GM21786 (cell line): ENCODE results near the gene PEX11G.

ENCODE experiments used
- ATAC-seq: cut with Tn5 transposase; IDR thresholded peaks from one replicate; pipeline ENCODE4 v1.9.1; 2021; ENCODE audit not compliant: unreplicated experiment

Gene PEX11G

DNA sequence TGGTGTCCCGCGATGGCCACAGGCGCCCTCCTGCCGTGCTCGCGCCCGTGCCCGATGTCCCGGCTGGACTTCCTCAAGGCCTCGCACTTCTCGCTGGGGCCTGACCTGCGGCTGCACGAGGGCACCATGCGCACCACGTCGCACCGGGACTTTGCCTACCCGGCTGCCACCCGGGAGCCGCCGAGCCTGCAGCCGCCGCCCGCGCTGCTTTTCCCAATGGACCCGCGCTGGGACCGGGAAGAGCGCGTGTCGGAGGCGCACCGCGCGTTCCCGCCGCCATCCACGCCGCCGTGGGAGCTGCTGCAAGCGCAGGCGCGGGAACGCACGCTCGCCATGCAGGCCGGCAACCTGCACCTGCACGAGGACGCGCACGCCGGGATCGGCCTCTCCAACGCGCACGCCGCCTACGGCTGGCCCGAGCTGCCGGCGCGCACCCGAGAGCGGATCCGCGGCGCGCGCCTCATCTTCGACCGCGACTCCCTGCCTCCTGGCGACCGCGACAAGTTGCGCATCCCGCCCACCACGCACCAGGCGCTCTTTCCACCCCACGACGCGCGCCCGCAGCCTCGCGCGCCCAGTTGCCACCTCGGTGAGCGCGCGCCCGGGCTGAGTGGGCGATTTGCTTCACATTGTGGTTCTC, 12.1 kb upstream of the PEX11G start:
- no peak for ATAC-seq

DNA sequence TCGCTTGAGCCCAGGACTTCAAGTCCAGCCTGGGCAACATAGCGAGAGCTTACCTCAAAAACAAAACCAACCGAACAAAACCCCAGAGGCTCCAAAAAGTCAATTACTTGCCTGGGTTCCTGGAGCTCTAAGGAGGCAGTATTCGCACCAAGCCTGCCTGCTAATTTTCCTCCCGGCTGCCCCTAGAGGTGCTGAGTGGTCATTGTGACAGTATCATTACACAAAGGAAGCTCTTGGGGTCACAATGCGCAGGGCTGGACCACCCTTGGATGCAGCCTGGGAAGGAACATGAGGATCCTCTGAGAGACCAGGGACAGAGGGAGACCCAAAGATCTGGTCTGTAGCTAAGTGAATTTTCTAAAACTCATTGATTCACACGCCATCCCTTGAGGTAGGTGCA, 8.5 kb upstream of the PEX11G start:
- no peak for ATAC-seq

DNA sequence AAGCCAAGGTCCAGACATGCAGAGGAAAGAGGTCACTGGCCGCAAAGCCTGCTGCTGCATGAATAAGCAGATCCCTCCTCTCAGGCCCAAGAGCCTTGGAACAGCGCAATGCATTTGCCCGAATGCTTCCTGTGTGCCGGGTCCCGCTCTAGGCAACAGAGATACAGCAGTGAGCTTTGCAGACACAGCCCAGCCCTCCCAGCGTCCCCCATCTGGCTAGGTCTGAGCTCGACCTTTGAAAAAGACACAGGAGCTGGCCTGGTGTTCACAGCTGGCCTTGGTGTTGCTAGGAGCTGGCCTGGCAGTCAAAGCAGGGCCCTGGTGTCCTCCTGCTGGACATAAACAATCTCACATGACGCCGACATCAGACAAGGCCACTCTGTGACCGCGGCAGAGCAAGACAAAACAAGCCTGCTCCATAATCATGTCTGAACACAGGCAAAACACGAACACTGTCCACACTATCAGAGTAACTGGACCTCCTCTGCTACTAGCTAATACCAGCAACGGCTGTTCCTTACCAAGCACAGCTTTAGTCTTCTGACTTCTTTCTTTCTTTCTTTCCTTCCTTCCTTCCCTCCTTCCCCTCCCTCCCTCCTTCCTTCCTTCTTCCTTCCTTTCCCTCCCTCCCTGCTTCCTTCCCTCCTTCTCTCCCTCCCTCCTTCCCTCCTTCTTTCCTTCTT, 5.7 kb upstream of the PEX11G start:
- ATAC-seq = no peak

DNA sequence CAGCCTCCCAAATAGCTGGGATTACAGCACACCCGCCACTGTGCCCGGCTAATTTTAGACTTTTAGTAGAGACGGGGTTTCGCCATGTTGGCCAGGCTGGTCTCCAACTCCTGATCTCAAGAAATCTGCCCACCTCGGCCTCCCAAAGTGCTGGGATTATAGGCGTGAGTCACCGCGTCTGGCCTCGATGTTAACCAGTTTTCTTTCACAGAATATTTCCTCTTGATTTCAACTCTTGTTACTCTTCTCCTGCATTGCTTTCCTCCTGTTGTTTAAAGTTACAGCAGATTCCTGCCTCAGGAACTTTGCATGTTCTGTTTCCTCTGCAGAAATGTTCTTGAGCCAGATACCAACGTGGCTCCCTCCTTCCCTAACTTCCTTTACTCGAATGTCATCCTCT, 3.7 kb upstream of the PEX11G start:
- ATAC-seq = no peak

DNA sequence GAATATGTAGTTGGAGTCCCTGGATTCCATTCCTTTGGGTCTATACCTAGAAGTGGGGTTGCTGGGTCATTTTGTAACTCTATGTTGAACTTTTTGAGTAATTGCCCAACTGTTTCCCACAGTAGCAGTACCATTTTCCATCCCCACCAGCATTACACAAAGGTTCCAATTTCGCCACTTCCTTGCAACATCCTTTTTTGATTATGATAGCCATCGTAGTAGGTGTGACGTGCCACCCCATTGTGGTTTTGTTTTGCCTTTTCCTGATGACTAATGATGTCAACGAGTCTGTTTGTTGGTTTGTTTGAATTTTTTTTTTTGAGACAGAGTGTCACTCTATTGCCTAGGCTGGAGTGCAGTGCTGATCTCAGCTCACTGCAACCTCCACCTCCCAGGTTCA, 3.3 kb upstream of the PEX11G start:
- ATAC-seq = no peak

GRCh38 chr19:7489609-7490044, 792 bp upstream of the PEX11G start:
- no peak for ATAC-seq

- ATAC-seq = no peak
Observed at GRCh38 chr19:7486923-7487322, 1.9 kb downstream of the PEX11G start.

GRCh38 chr19:7483720-7484201, 5.1 kb downstream of the PEX11G start:
- no peak for ATAC-seq

- no peak for ATAC-seq
Observed at GRCh38 chr19:7482584-7483439, 6.0 kb downstream of the PEX11G start.

GRCh38 chr19:7480970-7481255, 7.9 kb downstream of the PEX11G start:
- no peak for ATAC-seq

- ATAC-seq = no peak
Observed at GRCh38 chr19:7480222-7480969, 8.4 kb downstream of the PEX11G start.

DNA sequence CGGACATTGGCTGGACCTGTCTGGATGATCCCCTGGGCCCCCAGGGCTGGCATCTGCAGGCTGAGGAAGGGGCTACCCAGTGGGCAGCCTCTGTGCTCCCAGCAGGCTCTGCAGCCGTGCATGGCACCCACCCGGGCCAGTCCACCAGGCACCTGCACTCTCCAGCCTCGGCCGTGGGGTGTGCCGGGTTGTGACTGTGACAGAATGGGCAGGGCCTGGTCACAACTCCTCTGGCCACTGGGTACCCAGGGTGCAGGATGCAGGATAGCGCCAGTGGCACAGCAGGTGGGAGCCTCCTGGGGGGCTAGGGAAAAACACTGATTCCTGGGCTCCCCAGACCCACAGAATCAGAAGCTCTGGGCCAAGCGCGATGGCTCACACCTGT, 10.0 kb downstream of the PEX11G start:
- ATAC-seq = no peak

- ATAC-seq = no peak
Observed at GRCh38 chr19:7478173-7478842, 10.5 kb downstream of the PEX11G start.

DNA sequence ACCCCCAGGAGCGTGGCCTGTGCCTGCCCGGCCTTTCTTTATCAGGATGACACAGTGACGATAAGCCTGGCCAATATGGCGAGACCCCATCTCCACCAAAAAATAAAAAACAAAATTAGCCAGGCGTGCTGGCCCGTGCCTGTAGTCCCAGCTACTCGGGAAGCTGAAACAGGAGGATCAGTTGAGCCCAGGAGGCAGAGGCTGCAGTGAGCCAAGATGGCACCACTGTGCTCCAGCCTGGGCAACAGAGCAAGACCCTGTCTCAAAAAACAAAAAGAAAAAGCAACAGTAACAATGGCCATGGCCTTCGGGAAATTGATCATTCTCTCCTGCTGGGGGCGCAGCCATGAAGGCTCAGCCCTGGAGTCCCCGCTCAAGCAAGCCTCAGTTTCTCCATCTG, 11.1 kb downstream of the PEX11G start:
- ATAC-seq = no peak

- no peak for ATAC-seq
Observed at GRCh38 chr19:7476777-7477494, 11.9 kb downstream of the PEX11G start.

- no peak for ATAC-seq
Observed at GRCh38 chr19:7476241-7476640, 12.6 kb downstream of the PEX11G start.

DNA sequence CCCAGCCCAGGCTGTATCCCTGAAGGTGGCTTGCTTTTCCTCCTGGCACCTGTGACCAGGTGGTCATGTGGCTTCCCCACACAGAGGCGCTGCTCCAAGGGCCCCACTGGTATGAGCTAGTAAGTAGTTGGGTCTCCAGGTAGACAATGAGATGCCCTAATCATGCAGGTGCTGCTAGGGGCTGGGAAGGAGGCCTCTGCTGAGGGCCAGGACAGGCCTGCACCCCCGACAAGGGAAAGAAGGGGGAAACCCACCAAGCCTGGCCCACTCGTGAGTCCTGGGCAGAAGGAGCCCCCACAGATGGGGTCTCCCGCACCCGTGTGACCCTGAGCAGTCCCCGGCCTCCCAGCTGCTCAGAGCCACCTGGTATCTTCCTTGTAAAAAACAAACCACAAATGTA, 13.2 kb downstream of the PEX11G start:
- no peak for ATAC-seq

DNA sequence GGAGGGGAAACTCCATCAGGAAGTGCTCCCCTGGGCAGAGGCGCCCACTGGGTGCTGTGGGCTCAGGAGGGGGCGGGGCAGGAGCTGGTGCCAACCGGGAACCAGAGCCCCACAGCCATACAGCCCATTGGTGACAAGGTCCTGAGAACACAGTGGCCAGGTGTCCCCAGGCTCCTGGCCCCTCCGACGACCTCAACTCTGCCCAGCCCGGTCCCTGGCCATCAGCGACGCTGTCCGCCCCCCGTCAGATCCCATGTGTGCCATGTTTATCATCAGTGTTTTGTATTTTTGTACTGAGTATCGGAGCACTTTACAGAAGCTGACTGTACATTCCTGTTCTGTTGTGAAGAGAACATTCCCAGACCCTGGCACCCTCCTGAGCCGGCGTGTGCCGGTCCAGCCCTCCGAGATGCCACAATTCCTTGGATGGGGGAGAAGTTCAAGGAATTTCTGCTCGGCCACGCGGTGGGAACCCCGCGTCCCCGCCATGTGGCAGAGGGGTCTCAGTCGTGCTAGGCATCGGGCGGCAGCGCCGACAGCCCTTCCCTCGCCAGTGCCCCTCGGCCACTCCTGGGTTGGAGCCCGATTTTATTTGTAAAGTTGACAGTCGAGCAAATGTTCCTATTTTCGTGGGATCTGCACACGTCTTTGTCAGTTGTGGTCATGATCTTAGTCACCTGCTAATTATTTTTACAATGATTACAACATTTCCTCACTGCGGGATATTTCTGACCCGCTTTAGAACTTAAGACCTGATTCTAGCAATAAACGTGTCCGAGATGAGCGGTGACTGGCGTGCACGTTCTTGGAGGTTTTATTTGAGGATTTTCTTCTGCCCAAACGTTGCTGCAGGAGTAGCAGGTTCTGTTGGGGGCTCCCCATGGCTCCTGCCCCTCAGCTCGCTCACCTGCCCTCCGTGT, 16.9 kb downstream of the PEX11G start:
- no peak for ATAC-seq
